Activated T-helper 2 cell treated with anti-CD3 and anti-CD28 coated beads, Interferon-gamma antibody, Interleukin-2, Interleukin-4, amounts not matched to agents 10 μg/mL and 5 μg/mL and 100 μg/mL, durations not matched to agents 14 hours and 24 hours and 36 hours (primary cell): ENCODE data around the gene DNAH14. TPM values are rescaled to one million over a fixed set of nuclear protein-coding genes. Genes with fewer than 3 reads are reported as not detected.

Experiments used
- DNase-seq: peaks from one replicate; pipeline ENCODE4 v3.0.0; 2021; ENCODE audit warnings: low spot score
- H3K27ac Mint-ChIP-seq: one replicate; pipeline ENCODE4 v1.8.0; 2021; ENCODE audit warnings: mixed read lengths
- H3K27me3 Mint-ChIP-seq: one replicate; pipeline ENCODE4 v1.8.0; 2021; ENCODE audit warnings: low read depth, mixed read lengths
- H3K36me3 Mint-ChIP-seq: one replicate; pipeline ENCODE4 v1.8.0; 2021; ENCODE audit warnings: low read depth, mixed read lengths
- H3K4me1 Mint-ChIP-seq: one replicate; pipeline ENCODE4 v1.8.0; 2021; ENCODE audit warnings: low read depth, mixed read lengths
- H3K4me3 Mint-ChIP-seq: one replicate; pipeline ENCODE4 v1.8.0; 2021; ENCODE audit warnings: low read depth, mild to moderate bottlenecking, moderate library complexity, mixed read lengths
- H3K9me3 Mint-ChIP-seq: one replicate; pipeline ENCODE4 v1.8.0; 2021; ENCODE audit warnings: mixed read lengths
- intact Hi-C: fragments of 100-400 bp; cut with micrococcal nuclease; formaldehyde crosslinking; loops from one replicate; pipeline ENCODE4 v1.15.1; 2023
- total RNA-seq: library from RNA; stranded (reverse); gene quantifications from 2 replicates; pipeline ENCODE4 v1.2.3, GENCODE V29; 2022

Gene DNAH14
- total RNA-seq, 1 donor from 2014 or later = 0.32 TPM

DNA sequence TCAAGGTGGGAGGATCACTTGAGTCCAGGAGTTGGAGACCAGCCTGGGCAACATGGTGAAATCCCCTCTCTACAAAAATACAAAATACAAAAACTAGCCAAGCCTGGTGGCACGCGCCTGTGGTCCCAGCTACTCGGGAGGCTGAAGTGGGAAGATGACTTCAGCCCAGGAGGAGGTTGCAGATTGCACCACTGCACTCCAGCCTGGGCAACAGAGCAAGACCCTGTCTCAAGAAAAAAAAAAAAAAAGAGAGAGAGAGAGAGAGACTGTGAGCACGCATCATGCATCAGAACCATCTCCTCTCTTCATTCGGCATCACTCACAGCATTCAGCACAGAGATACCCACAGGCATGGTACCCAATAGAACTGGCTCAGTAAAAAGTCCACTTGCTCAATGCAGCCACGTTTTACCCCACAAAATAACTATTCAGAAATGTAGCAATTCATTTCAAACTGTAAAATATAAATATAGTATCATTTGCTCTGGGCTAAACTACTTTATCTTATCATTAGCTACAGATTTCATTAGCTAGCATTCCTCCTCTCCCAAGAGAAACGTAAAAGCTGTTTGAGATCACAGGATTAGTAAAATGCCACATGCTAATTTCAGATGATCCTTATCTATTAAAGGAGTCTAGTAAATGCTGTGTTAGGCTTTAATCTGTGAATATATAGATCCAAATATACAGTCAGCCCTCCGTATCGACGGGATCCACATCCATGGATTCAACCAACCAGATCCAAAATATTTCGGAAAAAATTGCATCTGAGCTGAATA, 486.7 kb downstream of the DNAH14 start:
- H3K4me3 Mint-ChIP-seq = no peak overlapping the region
- H3K36me3 Mint-ChIP-seq = peaks cover 85% of the 10 kb centered on the region
- DNase-seq = no peak
- no peaks in the 10 kb centered on the region for H3K9me3 Mint-ChIP-seq
- H3K4me1 Mint-ChIP-seq = peaks cover 17% of the 10 kb centered on the region
- intact Hi-C loops = no loop called here
- H3K27ac Mint-ChIP-seq = no peak overlapping the region
- no peaks in the 10 kb centered on the region for H3K27me3 Mint-ChIP-seq

DNA sequence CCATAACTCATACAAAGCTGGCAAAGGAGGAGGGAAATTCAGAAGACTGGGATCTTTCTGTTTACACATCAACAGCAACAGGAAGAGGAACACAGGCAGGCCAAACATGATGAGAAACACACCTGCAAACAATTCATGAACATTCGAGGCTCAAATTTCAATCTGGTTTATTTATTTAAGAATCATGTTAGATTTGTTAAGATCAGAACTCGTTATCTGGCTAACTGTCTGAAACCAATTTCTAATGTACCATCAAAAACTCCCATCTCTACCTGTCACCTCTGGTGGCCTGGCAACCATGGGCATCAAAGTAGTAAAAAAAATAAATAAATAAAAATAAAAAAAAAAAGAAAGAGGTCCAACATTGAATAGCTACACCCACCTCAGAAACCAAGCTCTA, 488.6 kb downstream of the DNAH14 start:
- no peaks in the 10 kb centered on the region for H3K27me3 Mint-ChIP-seq
- peaks cover 85% of the 10 kb centered on the region for H3K36me3 Mint-ChIP-seq
- peaks cover 31% of the 10 kb centered on the region for H3K4me1 Mint-ChIP-seq
- H3K4me3 Mint-ChIP-seq = no peak overlapping the region
- intact Hi-C loops = no loop called here
- DNase-seq = no peak
- H3K9me3 Mint-ChIP-seq = no peaks in the 10 kb centered on the region
- no peak overlapping the region for H3K27ac Mint-ChIP-seq

DNA sequence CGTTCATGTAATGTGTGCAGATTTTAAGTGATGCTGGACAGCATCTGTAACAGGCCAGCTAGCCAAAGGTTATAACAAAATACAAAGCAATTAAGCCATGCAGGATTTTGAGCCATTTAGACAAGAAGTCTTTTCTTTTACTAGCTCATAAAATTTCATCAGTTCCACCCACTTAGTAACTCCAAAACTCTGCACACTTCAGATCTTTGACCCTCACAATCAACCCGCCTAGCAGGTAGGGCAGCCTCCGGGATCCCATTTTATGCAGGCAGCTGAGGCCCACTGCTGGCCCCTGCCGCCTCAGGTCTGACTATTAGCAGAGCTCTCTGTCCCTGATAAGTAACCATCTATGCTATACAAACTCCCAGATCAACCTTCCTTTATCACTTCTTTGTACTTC, 489.1 kb downstream of the DNAH14 start:
- H3K9me3 Mint-ChIP-seq = no peaks in the 10 kb centered on the region
- H3K27me3 Mint-ChIP-seq = no peaks in the 10 kb centered on the region
- H3K36me3 Mint-ChIP-seq = peaks cover 87% of the 10 kb centered on the region
- peaks cover 35% of the 10 kb centered on the region for H3K4me1 Mint-ChIP-seq
- no peak for DNase-seq
- intact Hi-C loops = no loop called here
- H3K4me3 Mint-ChIP-seq = no peak overlapping the region
- H3K27ac Mint-ChIP-seq = no peak overlapping the region

DNA sequence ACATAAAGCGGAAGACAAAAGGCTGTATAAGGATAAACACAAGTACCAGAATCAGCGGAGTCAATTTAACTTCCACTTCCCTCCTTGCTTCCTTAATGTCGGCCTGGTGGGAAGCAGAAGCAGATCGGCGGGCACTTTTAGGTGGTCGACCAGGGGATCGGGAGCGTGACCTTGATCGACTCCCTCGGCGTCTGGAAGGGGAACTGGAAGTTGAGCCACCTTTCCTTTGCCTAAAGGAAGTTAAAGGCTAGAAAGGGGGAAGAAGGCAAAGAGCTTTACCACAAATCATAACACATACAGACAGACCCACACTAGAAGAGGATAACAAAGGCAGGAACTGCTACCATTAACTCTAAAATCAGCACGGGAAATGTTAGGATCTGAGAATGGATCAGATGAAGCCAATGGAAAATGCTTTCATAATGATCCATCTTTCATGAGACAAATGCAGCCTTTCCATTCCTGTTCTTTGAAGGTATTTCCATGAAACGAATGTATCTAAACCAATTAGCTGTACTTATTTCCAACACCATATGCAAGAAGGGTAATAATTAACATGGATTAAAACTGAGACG, 492.6 kb downstream of the DNAH14 start:
- H3K27ac Mint-ChIP-seq = peak overlapping the region; percentile 32
- no peaks in the 10 kb centered on the region for H3K27me3 Mint-ChIP-seq
- H3K4me1 Mint-ChIP-seq = peaks cover 54% of the 10 kb centered on the region
- H3K36me3 Mint-ChIP-seq = peaks cover 66% of the 10 kb centered on the region
- no peak overlapping the region for H3K4me3 Mint-ChIP-seq
- no peak for DNase-seq
- intact Hi-C loops = loop anchor here (10.0 kb wide), 3 partner anchors 927 to 1577 kb away; partner anchors contain the start of genes TP53BP2 and WDR26
- H3K9me3 Mint-ChIP-seq = no peaks in the 10 kb centered on the region

DNA sequence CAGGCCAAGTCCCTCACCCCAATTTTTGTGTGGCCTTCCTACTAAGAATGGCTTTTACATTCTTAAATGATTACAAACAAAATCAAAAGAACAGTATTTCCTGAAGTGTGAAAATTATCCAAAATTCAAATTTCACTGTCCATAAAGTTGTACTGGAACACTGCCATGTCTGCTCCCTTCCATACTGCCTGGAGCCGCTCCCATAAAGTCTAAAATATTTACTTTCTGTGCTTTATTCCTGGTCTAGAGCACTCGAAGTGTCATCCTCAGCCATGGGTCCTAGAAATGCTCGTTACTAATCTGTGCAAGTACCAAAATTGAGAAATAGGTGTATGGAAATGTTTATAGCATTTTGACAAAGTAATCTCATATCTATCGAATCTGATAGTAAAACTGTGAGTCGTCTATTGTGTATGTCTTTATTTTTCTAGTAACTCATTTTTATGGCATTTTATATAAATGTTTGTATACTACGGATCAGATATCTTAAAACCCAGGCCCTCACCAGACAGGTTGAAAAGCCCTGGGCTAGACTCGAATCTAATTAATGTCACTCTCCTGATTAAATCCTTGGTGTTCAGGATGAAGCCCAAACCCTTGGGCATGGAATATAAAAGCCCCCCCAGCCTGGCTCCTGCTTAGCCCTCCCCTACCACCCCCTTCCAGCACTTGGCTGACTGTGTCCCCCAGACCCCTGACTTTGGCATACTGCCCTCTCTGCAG, 493.5 kb downstream of the DNAH14 start:
- H3K9me3 Mint-ChIP-seq = no peaks in the 10 kb centered on the region
- H3K36me3 Mint-ChIP-seq = peaks cover 60% of the 10 kb centered on the region
- intact Hi-C loops = loop anchor here (10.0 kb wide), 3 partner anchors 928 to 1578 kb away; partner anchors contain the start of genes TP53BP2 and WDR26
- H3K4me1 Mint-ChIP-seq = peaks cover 50% of the 10 kb centered on the region
- no peak for DNase-seq
- H3K27me3 Mint-ChIP-seq = no peaks in the 10 kb centered on the region
- peak overlapping the region; percentile 61 for H3K27ac Mint-ChIP-seq
- H3K4me3 Mint-ChIP-seq = no peak overlapping the region

DNA sequence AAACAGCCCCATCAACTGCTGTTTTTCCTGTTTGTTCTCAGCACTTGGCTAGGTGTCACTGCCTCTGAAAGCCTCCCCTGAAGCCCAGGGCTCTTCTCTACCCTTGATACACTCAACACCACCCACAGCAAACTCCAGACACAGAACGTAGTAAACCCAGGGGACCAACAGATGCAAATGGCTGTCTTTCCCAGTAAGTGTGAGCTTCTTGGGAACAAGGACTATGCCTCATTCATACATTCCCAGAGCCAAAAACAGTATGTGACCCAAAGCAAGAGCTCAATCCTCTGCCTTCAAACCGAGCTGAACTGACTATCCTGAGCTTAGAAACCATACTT, 494.0 kb downstream of the DNAH14 start:
- no peak for DNase-seq
- peak overlapping the region; percentile 7 for H3K4me3 Mint-ChIP-seq
- H3K9me3 Mint-ChIP-seq = no peaks in the 10 kb centered on the region
- intact Hi-C loops = loop anchor here (10.0 kb wide), 3 partner anchors 929 to 1579 kb away; partner anchors contain the start of genes TP53BP2 and WDR26
- peaks cover 55% of the 10 kb centered on the region for H3K36me3 Mint-ChIP-seq
- no peaks in the 10 kb centered on the region for H3K27me3 Mint-ChIP-seq
- peak overlapping the region; percentile 61 for H3K27ac Mint-ChIP-seq
- H3K4me1 Mint-ChIP-seq = peaks cover 50% of the 10 kb centered on the region

DNA sequence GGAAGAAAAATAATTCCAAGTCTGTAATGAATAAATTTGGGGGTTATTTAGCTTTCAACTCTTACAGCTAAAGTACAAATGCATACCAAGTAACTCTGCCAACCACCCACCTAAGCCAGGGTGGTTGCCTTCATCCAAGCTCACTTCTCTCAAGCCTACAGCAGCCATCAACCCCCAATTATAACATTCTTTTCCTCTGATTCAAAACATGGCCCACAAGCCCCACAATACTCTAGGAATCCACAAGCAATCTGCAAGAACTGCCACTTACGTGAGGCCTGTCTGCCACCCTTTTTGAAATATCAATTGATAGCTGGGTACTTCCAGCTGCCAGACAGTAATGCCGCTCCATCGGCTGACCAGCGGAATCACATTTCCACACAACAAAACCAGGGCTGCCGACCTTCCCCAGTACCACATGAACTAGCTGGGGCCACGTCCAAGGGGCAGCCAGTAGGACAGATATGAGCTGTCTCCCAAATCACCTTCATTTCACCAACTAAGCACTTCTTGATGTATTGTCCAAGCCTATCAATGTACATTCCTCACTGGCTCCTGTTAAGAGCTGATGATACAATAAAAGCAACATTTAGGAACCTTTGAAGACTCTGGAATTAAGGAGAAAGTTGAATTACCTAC, 495.2 kb downstream of the DNAH14 start:
- Mint-ChIP-seq H3K4me1 (peaks cover 53% of the 10 kb centered on the region), H3K4me3 (peak overlapping the region; percentile 16), H3K27me3 (no peaks in the 10 kb centered on the region), H3K27ac (peak overlapping the region; percentile 52), H3K9me3 (no peaks in the 10 kb centered on the region), H3K36me3 (peaks cover 47% of the 10 kb centered on the region)
- intact Hi-C loops = loop anchor here (5.0 to 10.0 kb wide), 4 partner anchors 638 to 1580 kb away; partner anchors contain the start of genes H3-3A, TP53BP2 and WDR26
- DNase-seq = no peak

DNA sequence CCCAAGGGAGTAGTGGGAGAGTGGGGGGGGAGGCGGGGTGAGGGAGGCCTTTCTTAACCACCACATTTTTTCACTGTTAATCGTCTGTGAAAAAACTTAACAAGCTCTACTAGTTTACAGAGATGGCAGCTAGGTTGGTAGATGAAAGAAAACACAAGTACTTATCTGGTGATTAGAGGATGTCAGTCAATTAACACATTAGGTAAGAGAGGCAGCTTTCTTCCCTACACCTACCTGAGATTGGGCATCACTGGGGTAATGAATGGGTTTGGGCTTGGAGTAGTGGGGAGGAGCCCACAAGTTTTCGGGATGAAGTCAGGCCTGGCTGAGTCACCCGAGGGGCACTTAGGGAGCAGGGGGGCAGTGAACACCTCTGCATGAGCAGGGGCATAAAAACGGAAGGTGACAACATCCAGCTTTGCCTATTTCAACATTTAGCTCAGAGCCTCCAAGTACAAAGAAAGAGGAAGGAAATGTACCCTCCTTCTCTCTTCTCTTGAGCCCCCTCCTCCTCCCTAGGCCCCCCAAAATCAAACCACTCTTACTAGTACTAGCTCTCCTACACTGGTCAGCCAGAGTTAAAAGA, 495.8 kb downstream of the DNAH14 start:
- H3K4me1 Mint-ChIP-seq = peaks cover 56% of the 10 kb centered on the region
- intact Hi-C loops = loop anchor here (5.0 to 10.0 kb wide), 4 partner anchors 637 to 1580 kb away; partner anchors contain the start of genes H3-3A, TP53BP2 and WDR26
- peak overlapping the region; percentile 93 for H3K4me3 Mint-ChIP-seq
- peak overlapping the region; percentile 52 for H3K27ac Mint-ChIP-seq
- peaks cover 43% of the 10 kb centered on the region for H3K36me3 Mint-ChIP-seq
- H3K27me3 Mint-ChIP-seq = no peaks in the 10 kb centered on the region
- no peak for DNase-seq
- H3K9me3 Mint-ChIP-seq = no peaks in the 10 kb centered on the region

DNA sequence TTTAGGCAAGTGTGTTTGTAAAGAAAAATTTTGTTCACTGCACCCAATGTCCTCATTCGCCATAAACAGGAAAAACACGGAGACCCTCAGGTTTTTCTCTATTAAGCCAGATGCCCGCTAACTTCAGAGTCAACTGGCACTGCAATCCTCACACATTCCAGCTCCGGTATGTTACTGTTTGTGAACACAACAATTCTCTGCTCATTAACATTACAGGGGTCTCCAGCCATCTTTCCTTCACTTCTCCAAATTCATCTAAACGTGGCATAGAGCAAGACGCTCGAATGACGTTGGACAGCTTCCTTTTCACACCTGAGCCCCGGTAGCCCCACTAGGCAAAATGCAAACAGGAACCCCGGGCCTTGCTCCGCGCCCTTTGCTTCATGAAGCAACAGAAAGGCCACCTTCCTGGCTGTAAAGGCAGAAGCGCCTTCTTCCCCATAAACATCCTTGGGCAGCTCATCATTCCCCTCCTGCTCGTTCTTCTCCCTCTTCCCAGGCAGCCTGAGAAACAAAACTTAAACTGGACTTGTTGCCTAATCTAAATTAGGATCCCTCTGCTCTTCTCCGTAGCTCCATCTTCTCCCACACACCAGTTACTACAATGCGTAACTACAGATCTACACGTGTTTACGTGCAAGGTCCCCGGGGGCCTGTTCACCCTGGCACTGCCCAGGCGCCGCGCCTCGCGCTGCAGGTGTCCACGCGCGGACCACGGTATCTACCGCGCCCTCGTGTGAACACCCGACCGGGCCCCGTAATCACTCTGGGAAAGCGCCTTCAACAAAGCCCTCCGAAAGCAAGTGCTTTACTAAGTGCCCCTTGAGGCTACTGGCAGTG, 497.1 kb downstream of the DNAH14 start:
- no peak for DNase-seq
- Mint-ChIP-seq H3K4me1 (peaks cover 55% of the 10 kb centered on the region), H3K9me3 (no peaks in the 10 kb centered on the region), H3K27ac (peak overlapping the region; percentile 74), H3K36me3 (peaks cover 31% of the 10 kb centered on the region), H3K27me3 (no peaks in the 10 kb centered on the region), H3K4me3 (peak overlapping the region; percentile 93)
- intact Hi-C loops = loop anchor here (5.0 to 10.0 kb wide), 4 partner anchors 636 to 1582 kb away; partner anchors contain the start of genes H3-3A, TP53BP2 and WDR26

DNA sequence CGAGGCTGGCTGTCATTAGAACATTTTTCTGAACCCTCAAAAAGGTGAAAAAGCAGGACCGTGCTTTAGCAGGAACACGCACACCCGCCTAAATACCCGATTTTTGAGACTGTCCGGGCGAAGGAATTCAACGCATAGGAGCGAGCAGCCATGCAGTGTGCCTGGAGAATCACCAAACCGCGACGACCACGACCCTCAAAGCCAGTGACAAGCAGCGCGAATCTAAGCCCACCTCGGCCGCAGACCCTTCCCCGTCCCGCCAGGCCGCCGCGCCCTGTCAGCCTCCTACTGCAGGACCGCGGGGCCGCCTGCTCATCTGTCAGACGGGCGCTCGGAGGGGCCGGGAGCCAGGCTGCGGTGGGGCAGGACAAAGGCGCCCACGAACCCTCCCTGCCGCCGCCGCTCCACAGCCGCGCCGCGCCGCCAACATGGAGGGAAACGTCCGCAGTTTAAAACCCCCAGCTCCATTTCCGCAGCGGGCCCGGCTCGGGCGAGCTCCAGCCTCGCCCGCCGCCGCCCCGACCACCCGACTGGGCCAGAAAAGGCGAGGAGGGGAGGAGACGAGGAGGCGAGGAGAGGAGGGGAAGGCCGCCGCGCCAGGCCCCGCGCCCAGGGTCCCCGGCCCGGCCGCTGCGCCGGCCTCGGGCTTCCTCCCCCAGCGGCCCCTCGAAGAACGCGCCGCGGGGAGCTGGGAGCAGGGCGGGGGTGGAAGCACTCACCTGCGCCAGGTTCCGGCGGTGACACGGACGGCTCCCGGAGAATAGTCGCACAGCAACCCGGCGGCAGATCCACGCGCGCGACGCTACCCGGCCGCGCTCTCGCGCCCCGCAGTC, 498.0 kb downstream of the DNAH14 start, which contains the start of gene LBR:
LBR (minus strand) TSS at position 804 of the 833 bp plus-strand sequence. CDS start 3,963 bp downstream, outside the sequence.
- peaks cover 22% of the 10 kb centered on the region for H3K36me3 Mint-ChIP-seq
- peak within 1 kb of the TSS; percentile 93 for H3K4me3 Mint-ChIP-seq
- no peaks in the 10 kb centered on the region for H3K27me3 Mint-ChIP-seq
- DNase-seq = no peak
- intact Hi-C loops = loop anchor here (1.0 to 10.0 kb wide), 8 partner anchors 18 to 1583 kb away; partner anchors contain the start of genes H3-3A, TP53BP2 and WDR26
- H3K4me1 Mint-ChIP-seq = peaks cover 48% of the 10 kb centered on the region
- H3K9me3 Mint-ChIP-seq = no peaks in the 10 kb centered on the region
- peak within 1 kb of the TSS; percentile 94 for H3K27ac Mint-ChIP-seq
